HL-60 (cell line): ENCODE data around the gene RIN2.

Source experiments
- SPI1 ChIP-seq: IDR thresholded peaks from 2 replicates; pipeline ENCODE4 v1.6.1; 2012; ENCODE audit warnings: low read depth, mild to moderate bottlenecking, borderline replicate concordance
- TF ChIP-seq, protein P1 (sequence below): IDR thresholded peaks from one replicate; pipeline ENCODE4 v1.5.1; 2011; ENCODE audit warnings: low read length, control low read depth, inconsistent platforms; ENCODE audit not compliant: insufficient read depth
- TF ChIP-seq, protein P2 (sequence below): IDR thresholded peaks from 2 replicates; pipeline ENCODE4 v1.6.1; 2012; ENCODE audit warnings: low read depth; ENCODE audit not compliant: insufficient replicate concordance

DNA sequence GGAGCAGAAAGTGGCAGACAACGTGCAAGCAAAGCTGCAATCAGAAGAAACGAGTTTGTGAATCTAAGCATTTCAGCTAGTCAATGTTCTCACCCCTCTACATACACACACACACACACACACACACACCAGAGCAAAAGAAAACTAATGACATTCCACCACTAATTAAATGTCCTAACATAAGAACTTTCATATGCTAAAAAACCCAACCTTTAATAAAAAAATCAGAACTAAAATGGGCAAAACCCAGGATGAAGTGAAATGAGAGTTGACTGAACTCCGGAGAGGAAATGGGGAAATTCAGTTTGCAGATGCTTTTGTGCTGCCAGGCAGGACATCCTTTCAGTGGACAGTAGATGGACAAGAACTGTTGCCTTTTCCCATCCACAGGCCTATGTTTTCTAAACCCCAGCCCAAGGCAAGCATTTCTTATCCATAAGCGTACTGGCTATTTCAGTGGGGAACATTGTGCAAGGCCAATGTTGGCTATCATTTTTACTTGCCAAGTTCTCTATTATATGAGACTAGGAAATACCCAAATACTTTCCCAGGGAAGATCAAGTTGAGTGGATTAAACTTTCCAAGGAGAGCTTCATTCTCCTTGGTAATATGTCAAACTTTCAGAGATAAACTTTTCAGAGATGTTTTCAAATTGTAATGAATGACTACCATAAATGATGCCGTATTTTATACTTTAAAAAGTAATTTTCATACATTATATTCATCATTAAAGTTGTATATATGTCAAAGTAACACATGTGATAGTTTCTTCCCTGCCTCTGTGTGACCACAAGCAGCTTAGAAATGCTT, 27.3 kb downstream of the RIN2 start:
- TF ChIP-seq, protein P1, sequence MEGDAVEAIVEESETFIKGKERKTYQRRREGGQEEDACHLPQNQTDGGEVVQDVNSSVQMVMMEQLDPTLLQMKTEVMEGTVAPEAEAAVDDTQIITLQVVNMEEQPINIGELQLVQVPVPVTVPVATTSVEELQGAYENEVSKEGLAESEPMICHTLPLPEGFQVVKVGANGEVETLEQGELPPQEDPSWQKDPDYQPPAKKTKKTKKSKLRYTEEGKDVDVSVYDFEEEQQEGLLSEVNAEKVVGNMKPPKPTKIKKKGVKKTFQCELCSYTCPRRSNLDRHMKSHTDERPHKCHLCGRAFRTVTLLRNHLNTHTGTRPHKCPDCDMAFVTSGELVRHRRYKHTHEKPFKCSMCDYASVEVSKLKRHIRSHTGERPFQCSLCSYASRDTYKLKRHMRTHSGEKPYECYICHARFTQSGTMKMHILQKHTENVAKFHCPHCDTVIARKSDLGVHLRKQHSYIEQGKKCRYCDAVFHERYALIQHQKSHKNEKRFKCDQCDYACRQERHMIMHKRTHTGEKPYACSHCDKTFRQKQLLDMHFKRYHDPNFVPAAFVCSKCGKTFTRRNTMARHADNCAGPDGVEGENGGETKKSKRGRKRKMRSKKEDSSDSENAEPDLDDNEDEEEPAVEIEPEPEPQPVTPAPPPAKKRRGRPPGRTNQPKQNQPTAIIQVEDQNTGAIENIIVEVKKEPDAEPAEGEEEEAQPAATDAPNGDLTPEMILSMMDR = no peak
- TF ChIP-seq, protein P2, sequence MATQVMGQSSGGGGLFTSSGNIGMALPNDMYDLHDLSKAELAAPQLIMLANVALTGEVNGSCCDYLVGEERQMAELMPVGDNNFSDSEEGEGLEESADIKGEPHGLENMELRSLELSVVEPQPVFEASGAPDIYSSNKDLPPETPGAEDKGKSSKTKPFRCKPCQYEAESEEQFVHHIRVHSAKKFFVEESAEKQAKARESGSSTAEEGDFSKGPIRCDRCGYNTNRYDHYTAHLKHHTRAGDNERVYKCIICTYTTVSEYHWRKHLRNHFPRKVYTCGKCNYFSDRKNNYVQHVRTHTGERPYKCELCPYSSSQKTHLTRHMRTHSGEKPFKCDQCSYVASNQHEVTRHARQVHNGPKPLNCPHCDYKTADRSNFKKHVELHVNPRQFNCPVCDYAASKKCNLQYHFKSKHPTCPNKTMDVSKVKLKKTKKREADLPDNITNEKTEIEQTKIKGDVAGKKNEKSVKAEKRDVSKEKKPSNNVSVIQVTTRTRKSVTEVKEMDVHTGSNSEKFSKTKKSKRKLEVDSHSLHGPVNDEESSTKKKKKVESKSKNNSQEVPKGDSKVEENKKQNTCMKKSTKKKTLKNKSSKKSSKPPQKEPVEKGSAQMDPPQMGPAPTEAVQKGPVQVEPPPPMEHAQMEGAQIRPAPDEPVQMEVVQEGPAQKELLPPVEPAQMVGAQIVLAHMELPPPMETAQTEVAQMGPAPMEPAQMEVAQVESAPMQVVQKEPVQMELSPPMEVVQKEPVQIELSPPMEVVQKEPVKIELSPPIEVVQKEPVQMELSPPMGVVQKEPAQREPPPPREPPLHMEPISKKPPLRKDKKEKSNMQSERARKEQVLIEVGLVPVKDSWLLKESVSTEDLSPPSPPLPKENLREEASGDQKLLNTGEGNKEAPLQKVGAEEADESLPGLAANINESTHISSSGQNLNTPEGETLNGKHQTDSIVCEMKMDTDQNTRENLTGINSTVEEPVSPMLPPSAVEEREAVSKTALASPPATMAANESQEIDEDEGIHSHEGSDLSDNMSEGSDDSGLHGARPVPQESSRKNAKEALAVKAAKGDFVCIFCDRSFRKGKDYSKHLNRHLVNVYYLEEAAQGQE = no peak
- no peak for TF ChIP-seq SPI1
